GM10266 (cell line): Measurements from ENCODE around the gene TMEM187.

ENCODE experiments used
- DNase-seq: peaks from one replicate; pipeline ENCODE4 v3.0.0; 2012; ENCODE audit errors: extremely low spot score
- TF ChIP-seq, protein P1 (sequence below): IDR thresholded peaks from 2 replicates; pipeline ENCODE4 v1.5.1; 2012; ENCODE audit warnings: mild to moderate bottlenecking, low read depth; ENCODE audit not compliant: control insufficient read depth, insufficient read depth; ENCODE audit errors: missing control alignments

Gene TMEM187

DNA sequence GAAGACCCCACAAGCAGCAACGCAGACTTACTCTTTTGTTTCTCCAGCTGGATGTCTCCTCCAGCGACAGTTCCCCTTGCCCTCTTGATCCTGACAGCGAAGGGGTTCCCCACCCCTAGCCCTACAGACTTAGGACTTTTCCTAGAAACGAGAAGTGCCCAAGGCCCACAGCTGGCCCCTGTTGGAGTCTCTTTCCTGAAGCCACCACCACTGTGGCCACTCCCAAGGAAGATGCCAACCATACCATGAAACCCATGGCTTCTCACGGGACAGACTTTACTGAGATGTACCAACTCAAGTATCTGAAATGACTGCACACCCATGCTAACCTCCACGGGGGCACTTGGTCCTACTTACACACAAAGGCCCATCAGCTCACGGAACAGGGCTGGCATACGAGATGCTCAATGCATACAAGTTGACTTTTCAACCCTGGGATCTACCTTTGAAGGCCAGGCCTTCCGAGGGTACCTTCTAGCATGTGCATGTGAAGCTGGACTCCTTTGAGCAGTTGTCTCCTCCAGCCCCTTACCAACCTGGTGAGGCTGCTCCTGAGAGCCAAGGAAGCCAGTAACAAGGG is 48.1 kb downstream of the TMEM187 start:
- TF ChIP-seq, protein P1, sequence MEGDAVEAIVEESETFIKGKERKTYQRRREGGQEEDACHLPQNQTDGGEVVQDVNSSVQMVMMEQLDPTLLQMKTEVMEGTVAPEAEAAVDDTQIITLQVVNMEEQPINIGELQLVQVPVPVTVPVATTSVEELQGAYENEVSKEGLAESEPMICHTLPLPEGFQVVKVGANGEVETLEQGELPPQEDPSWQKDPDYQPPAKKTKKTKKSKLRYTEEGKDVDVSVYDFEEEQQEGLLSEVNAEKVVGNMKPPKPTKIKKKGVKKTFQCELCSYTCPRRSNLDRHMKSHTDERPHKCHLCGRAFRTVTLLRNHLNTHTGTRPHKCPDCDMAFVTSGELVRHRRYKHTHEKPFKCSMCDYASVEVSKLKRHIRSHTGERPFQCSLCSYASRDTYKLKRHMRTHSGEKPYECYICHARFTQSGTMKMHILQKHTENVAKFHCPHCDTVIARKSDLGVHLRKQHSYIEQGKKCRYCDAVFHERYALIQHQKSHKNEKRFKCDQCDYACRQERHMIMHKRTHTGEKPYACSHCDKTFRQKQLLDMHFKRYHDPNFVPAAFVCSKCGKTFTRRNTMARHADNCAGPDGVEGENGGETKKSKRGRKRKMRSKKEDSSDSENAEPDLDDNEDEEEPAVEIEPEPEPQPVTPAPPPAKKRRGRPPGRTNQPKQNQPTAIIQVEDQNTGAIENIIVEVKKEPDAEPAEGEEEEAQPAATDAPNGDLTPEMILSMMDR = no peak
- DNase-seq = no peak

DNA sequence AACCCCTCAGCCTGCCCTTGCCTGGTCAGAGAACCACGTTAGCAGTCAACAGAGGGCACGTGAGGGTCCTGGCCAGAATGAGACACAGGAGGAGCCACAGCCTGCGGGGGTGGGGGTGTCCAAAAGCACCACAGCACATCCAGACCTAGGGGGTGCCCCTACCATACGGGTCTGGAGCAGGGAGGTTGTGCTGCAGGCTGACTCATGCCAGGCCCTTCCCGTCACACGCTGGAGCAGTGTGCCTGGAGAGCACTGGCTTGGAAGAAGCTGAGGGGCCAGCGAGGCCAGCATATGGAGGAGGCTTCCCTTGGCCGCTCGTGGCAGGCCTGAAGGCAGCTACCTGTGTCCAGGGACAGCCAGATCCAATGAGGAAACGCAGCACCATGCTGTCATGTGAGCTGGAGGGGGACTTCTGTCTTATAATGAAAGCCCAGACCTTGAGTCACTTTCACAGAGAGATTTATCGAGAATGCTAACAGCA is 48.6 kb downstream of the TMEM187 start:
- DNase-seq = no peak
- TF ChIP-seq, protein P1 = no peak

DNA sequence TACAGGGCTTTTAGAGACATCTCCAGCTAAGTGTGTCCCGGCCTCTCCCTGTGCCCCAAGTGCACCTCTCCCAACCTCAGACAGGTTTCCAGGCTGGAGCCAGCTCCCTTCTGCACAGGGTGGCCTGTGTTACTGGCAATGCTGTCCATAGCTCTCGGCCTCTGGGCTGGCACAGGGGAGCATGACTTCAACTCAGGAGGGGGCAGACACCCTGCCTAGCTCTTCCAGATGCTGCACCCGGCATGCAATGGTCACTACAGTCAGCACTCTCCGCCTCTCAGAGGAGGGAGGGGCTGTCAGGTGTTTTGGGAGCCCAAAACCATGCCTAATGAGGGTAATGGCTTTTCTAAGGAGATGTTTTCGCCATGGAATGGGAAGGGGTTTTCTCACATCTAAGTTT is 49.6 kb downstream of the TMEM187 start:
- TF ChIP-seq, protein P1 = no peak
- no peak for DNase-seq

DNA sequence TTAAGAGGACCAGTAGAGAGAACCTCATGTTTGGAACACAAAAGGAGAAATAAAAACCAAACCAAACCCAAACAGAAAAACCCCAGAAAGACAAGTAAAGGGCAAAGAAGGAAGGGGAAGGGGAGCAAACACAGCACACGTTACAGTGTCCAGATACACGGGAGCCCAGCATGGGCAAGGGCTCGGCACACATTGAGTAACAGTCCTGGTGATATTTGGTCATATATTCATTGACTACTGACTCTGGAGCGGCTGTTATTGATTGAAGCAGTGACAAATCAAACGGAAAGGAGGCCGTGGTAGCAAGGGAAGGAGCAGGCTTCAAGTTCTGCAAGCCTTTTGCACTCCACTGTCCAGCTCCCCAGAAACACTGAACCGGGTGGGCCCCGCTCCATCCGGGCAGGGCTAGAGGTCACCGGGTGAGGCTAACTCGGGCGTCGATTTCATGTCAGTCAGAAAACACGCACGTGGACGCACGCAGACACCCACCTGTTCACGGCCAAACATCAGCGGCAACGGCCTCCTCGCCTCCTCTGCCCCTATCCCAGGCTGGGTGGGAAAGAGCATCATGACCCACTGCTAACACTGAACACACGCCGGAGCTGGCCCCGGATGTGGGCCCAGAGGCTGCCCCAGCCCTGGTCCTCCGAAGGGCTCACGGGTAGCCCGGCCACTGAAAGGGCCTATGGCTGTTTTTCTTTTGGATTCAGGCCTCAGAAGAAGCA is 50.9 kb downstream of the TMEM187 start:
- TF ChIP-seq, protein P1 = no peak
- no peak for DNase-seq

GRCh38 chrX:154024271-154024670 is 51.7 kb downstream of the TMEM187 start:
- TF ChIP-seq, protein P1 = no peak
- DNase-seq = no peak

DNA sequence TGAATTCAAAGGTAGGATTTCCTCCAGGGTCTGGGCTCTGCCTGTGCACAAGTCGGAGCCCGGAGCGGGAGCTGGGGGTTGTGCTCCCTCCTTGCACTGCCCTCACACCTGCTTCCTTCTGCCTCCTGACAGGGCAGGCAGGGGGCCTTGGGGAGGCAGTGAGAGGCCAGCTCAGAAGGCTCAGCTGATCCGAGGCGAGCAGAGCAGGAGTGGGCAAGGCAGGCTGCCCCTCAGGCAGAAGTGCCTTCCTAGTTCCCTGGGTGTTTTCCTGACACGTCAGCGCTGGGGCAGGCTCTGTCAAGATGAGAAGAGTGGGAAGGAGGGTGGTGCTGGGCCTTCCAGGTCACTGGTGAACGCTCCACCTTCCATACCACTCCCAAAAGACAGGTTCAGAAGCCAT is 52.7 kb downstream of the TMEM187 start:
- no peak for DNase-seq
- TF ChIP-seq, protein P1 = no peak

DNA sequence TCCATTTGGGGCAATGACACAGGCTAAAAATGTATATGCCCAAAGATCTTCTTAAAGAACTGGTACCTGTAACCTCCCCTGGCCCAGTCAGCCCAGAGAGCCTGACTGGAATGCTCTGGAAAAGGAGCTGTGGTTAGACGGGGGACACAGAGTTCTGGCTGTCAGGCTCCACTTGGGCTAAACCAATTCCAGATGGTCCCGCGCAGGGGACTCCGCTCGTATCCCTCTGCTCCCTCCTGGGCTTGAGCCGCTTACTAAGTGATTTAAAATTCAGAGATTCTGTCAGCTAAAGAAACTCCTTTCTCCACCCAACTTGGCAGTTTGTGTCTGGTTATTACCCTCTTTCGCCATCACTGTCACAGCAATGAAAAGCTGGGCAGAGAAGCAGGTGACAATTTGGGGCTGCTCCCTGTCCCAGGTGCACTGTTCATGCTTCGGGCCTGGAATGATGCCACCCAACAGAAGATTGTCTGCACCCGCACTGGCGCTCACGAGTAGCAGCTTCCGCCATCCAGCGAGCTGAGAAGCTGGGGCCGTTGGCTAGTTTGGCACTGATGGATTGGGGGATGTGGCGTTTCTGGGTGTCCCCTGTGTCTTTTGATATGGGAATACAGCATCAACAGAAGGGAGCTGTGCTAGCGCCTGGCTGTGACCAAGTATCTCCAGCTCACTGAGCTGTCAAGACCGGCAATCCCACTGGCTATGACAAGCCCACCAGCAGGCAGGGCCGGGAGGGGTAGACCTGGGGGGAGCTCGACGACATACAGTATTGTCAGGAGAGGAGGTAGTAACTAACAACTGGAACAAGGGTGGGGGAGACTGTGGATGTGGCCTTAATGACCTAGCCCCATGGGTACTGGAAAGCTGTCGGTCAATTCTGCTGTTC is 53.8 kb downstream of the TMEM187 start:
- no peak for DNase-seq
- TF ChIP-seq, protein P1 = no peak
